ENCODE results near the gene ATP5F1E.

Gene ATP5F1E

DNA sequence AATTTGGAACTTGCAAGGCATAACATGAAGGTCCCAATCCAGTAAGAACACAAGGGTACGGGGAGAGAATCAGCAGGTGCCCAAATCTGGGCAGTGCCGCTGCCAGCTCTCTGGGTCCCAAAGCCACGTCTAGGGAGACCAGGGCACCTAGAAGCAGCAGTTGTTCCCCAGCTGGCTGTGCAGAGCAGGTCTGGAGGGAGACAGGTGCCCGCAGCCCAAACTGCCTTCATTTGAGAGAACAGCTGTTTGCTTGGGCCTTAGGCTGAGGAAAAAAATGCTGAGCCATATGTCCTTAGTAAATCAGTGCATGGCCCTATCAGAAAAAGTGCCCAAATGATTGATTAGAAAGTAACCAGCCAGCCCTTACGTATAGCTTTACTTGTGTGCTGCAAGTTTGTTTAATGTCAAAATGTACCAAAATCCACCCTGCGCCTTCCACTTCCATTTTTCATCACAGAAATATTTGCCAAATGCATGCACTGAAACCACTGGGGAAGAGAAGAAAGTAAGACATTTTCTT lies 19.6 kb upstream of the ATP5F1E start:
- TF ChIP-seq, protein P1, sequence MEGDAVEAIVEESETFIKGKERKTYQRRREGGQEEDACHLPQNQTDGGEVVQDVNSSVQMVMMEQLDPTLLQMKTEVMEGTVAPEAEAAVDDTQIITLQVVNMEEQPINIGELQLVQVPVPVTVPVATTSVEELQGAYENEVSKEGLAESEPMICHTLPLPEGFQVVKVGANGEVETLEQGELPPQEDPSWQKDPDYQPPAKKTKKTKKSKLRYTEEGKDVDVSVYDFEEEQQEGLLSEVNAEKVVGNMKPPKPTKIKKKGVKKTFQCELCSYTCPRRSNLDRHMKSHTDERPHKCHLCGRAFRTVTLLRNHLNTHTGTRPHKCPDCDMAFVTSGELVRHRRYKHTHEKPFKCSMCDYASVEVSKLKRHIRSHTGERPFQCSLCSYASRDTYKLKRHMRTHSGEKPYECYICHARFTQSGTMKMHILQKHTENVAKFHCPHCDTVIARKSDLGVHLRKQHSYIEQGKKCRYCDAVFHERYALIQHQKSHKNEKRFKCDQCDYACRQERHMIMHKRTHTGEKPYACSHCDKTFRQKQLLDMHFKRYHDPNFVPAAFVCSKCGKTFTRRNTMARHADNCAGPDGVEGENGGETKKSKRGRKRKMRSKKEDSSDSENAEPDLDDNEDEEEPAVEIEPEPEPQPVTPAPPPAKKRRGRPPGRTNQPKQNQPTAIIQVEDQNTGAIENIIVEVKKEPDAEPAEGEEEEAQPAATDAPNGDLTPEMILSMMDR (IDR thresholded peaks at IDR 0.05), result no peak
- Histone ChIP-seq H3K27ac (no peak overlapping the region), H3K4me3 (no peak overlapping the region)
- DNase-seq (ENCODE audit: low spot score), result no peak

DNA sequence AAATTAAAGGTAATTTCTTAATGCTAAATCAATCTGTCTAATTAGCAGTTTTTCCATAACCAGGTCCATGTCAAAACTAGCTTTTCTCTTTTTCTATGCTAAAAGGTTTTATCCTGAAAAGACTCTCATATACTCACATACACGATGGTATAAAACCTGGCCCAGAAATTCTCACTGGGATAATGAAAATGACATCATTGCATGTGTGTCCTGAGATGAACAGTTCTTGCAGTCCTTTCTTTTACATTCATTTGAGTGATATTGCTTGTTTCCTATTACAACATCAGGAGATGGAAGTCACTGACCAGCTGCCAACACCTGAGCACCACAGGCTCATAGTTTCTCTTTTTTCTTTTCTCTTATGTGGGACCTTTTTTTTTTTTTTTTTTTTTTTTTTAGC lies 18.3 kb upstream of the ATP5F1E start:
- DNase-seq (ENCODE audit: low spot score), result no peak
- TF ChIP-seq, protein P1 (IDR thresholded peaks at IDR 0.05), result no peak
- Histone ChIP-seq H3K4me3 (no peak overlapping the region), H3K27ac (no peak overlapping the region)

DNA sequence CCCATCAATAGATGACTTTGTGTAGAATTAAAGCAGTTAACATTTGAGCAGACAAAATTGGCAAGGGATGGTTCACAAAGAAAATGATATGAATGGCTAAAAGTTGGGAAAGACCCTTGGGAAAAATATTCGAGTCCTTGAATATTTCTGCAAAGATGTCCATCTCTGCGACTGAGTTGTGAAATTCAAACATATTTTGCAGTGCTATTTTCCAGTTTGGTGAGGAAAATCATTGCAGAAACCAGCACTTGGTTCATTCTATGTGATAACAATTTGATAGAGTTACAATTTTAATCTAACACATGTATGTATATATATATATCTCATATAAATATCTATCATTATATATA lies 16.5 kb upstream of the ATP5F1E start:
- DNase-seq (ENCODE audit: low spot score), result no peak
- H3K27ac ChIP-seq, result no peak overlapping the region
- H3K4me3 ChIP-seq, result no peak overlapping the region
- TF ChIP-seq, protein P1 (IDR thresholded peaks at IDR 0.05), result no peak

DNA sequence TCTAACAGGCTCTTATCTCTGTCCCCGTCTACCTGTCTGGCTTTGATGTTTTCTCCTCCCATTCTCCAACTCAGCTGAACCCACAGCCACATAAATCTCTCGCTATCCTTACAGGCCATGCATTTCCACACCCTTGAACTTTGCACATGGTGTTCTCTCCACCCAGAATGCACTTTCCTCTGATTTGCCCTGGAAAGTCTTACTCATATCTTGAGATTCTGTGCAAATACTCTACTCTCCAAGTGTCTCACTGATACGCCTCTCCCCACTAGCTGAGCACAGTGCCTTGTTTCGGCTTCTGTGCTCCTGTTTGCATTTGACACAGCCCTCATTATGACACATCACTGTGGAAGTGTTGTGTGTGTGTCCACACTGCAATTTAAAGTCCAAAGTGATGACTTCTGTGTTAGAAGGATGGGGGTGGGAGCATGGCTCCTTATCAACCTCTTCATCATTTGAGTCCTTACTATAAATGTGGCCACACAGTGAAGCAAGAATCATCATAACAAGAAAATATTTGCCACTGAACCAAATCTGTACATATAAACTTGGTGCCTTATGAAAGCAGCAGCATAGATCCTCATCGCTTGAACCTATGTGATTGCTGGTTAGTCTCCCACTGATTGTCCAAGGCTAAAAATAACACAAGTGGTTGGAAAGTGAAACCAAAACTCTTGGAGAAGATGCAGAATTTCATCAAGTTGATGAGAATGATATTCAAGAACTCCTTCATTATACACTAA lies 16.0 kb upstream of the ATP5F1E start:
- no peak for DNase-seq (ENCODE audit: low spot score)
- no peak overlapping the region for H3K27ac ChIP-seq
- TF ChIP-seq, protein P1 (IDR thresholded peaks at IDR 0.05), result no peak
- no peak overlapping the region for H3K4me3 ChIP-seq

DNA sequence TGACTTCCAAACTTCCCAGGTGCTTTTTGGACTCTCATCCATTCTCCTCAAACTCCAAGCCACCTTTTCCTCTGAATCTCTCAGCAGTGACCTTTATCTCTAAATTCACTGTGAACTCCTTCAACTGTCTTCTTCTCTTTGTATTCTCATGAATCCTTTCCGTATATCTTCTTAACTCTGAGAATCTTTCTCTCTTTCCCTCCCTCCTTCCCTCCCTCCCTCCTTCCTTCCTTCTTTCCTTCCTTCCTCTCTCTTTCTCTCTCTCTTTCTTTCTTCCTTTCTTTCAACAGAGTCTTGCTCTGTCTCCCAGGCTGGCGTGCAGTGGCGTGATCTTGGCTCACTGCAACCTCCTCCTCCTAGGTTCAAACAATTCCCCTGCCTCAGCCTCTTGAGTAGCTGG lies 14.7 kb upstream of the ATP5F1E start:
- TF ChIP-seq, protein P1 (IDR thresholded peaks at IDR 0.05), result no peak
- H3K27ac ChIP-seq, result no peak overlapping the region
- no peak for DNase-seq (ENCODE audit: low spot score)
- H3K4me3 ChIP-seq, result no peak overlapping the region

DNA sequence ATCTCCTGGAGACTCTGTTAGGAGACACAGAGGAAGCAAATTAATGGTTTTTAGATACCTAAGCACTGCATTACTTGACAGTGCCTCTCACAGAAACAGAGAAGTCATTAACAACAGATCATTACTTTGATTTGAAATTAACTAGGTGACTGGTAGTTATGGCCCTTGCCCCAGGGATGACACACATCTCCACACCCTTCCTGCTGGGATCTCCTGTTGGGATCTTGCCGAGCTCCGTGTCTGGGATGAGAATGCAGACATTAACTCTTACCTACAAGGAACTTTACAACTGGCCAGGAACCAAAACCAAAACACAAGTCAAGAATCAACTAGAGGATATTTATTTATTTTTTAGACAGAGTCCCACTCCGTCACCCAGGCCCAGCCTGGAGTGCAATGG lies 12.7 kb upstream of the ATP5F1E start:
- Histone ChIP-seq H3K27ac (no peak overlapping the region), H3K4me3 (no peak overlapping the region)
- no peak for DNase-seq (ENCODE audit: low spot score)
- TF ChIP-seq, protein P1 (IDR thresholded peaks at IDR 0.05), result no peak

DNA sequence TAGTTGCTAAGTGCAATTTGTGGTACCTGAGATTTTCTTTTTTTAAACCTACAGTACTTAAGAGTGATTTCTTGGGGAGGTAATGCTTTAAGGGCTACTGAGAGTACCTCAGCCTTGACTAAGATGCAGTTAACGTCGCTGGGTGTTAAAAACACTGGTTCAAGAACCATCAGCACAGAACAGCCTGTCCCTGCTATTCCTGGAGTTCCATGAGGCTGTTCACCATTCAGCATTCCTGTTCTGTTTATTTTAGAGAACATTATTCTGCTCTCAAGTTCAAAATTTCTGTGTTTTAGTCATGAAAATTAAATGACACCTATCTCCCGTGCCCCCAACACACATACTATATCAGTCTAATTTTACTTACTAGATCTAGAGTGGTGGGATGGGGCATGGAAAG lies 12.2 kb upstream of the ATP5F1E start:
- no peak for DNase-seq (ENCODE audit: low spot score)
- TF ChIP-seq, protein P1 (IDR thresholded peaks at IDR 0.05), result no peak
- no peak overlapping the region for H3K27ac ChIP-seq
- no peak overlapping the region for H3K4me3 ChIP-seq
